Measurements from ENCODE around the gene PDCD2.
"Not testable (repeated sequence)": the region's sequence is repeated elsewhere in the genome, so short reads cannot be mapped to it uniquely, and the experiment has no call there.

PDCD2 gene, protein sequence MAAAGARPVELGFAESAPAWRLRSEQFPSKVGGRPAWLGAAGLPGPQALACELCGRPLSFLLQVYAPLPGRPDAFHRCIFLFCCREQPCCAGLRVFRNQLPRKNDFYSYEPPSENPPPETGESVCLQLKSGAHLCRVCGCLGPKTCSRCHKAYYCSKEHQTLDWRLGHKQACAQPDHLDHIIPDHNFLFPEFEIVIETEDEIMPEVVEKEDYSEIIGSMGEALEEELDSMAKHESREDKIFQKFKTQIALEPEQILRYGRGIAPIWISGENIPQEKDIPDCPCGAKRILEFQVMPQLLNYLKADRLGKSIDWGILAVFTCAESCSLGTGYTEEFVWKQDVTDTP

DNA sequence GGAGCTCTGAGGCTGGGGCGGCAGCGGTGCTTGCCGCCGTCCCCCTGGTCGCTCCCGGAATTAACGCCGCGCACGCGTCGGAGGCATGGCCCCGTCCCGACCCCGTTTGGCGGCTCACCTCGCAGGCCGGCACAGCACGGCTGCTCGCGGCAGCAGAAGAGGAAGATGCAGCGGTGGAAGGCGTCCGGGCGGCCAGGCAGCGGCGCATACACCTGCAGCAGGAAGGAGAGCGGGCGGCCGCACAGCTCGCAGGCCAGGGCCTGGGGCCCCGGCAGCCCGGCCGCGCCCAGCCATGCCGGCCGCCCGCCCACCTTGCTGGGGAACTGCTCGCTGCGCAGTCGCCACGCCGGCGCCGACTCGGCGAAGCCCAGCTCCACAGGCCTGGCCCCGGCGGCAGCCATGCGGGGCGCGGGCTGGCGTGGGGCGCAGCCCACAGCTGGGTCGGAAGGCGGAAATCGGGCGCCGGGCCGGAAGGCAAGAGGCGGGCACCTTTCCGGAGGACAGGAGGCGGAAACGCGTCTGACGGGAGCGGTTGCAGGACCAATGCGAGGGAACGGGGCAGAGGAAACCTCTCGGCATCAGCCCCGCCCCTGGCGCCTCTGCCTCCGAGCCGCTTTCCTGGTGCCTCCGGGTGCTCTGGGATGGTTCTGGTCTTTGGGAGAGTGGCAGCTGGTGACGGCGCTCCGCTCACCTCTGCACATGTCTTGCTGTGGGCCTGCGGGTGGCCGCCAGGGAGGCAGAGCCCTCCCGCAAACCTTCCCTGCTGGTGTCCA is at the start of gene PDCD2:
TSS of gene PDCD2 (minus strand) at position 457 of the 773 bp plus-strand sequence. CDS start at position 401, 56 bp downstream.
- peak; percentile 95 for DNase-seq

DNA sequence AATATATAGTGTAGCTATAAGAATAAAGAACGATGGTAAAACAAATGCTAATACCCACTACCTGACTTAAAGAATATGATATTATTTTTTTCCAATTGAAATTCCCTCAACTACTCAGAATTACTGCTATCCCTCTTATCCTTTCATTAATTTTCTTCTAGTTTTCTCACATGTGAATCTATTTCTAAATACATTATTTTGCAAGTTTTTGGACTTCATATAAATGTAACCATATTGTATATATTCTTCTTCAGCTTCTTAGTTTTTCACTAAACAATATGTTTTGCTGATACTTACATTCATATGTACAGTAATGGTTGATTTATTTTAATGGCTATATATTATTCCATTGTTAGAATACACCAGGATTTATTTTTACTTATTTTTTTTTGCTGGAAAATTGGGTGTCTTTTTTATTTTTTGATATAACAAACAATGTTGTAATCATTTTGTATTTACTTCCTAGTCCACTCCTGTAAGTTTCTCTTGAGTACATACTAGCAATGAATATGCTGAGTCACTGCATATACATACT is 31.6 kb upstream of the PDCD2 start:
- not testable (repeated sequence) for DNase-seq

GRCh38 chr6:170612256-170612804 is 27.9 kb upstream of the PDCD2 start:
- DNase-seq = not testable (repeated sequence)

DNA sequence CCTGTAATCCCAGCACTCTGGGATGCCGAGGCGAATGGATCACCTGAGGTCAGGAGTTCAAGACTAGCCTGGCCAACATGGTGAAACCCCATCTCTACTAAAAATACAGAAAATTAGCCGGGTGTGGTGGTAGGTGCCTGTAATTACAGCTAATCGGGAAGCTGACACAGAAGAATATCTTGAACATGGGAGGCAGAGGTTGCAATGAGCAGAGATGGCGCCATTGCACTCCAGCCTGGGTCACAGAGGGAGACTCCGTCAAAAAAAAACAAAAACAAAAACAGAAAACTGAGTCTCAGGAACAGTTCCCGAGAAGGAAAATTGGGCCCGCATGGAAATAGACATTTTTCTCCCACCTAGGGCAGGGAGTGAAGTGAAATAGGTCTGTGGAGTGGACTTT is 24.8 kb upstream of the PDCD2 start:
- not testable (repeated sequence) for DNase-seq

- DNase-seq = no peak
Observed at GRCh38 chr6:170605574-170606259, 21.3 kb upstream of the PDCD2 start.

DNA sequence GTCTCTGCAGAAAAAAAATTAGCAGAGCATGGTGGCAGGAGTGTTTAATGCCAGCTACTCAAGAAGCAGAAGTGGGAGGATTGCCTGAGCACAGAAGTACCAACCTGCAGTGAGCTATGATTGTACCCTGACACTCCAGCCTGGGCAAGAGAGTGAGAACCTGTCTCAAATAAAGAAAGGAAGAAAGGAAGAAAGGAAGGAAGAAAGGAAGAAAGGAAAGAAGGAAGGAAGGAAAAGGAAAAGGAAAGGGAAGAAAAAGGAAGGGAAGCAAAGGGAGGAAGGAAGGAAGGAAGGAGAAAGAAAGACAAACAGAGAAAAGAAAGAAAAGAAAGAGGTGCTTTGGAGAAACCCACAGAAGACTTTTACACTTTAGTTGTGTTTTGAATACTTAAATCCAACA is 12.8 kb upstream of the PDCD2 start:
- DNase-seq = no peak

DNA sequence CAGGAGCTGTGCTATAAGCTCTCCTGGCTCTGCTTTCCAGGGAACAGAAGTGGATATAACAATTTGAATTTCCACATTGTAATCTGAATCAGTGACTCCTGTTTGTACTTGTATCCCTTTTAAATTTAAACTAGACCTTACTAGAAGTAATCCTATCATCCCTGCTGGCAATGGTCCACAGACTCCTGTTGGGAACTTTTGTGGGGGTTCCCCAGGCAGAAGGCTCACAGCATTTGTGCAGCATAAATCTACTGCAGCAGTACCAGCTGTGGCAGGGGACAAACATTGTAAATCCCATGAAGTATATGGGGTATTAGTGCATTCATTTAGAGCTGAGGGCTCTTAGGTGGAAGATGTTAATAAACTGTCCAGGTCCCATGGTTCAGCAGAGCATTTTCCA is 12.0 kb upstream of the PDCD2 start:
- no peak for DNase-seq

- no peak for DNase-seq
Observed at GRCh38 chr6:170590725-170591124, 6.3 kb upstream of the PDCD2 start.

DNA sequence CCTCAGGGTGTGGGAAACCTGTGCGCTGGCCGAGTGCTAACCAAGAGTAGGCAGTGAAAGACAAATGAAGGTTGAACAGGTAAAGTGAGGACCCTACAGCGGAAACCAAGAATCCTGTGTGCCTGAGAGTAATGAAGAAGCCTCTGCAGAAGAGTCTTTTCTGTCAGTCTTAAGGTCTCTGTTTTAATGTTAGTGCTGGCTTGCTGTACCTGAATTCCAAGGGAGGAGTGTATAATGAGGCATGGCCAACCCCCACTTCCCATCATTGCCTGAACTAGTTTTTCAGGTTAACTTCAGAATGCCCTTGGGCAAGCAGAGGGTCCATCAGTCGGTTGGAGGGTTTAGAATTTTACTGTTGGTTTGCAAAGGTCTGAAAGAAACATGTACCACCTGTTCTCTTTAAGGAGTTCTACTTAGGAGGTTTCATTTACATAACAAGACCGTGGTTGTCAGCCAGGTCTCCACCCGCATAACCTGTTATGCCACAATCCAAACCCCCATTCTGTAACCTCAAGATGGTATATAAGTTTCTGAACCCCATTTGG is 589 bp upstream of the PDCD2 start:
- no peak for DNase-seq

DNA sequence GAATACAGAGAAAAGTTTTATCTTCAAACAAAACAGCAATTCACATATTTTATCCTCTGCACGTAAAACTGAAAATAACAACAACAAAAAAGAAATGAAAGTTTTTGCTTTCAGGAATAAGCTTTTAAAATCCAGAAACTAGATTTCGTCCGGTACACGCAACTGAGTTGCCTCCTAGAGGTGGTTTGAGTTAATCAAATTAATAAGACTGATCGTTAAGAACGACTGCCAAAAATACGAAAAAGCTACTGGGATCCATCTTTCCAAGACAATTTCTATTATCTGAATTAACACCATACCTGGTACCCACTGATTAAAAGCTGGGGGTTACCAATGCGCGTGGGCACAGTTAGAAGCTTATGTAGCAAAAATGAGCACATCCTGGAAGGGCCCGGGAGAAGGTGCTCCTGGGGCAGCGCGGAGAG is 669 bp downstream of the PDCD2 start:
- DNase-seq = no peak

DNA sequence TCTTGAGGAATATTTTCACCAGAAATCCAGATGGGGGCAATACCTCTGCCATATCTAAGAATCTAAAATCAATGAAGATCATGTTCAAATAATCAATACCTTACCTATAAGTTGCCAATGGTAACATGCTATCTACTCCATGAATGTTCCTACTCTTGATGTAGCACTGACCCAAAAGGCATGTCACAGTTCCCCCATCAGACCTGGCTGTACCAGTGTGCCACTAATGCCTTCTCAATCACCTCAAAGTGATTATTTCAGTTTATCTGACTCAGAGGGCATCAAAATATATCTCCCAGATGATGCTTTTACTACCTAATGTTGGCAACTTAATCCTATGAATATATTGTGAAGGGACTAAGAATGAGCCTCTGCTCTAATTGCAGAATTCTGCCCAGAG is 5.5 kb downstream of the PDCD2 start:
- DNase-seq = no peak

GRCh38 chr6:170575250-170575649 is 9.2 kb downstream of the PDCD2 start:
- DNase-seq = no peak

GRCh38 chr6:170572704-170573466 is 11.6 kb downstream of the PDCD2 start:
- DNase-seq = no peak

GRCh38 chr6:170564936-170565530 is 19.4 kb downstream of the PDCD2 start:
- no peak for DNase-seq

DNA sequence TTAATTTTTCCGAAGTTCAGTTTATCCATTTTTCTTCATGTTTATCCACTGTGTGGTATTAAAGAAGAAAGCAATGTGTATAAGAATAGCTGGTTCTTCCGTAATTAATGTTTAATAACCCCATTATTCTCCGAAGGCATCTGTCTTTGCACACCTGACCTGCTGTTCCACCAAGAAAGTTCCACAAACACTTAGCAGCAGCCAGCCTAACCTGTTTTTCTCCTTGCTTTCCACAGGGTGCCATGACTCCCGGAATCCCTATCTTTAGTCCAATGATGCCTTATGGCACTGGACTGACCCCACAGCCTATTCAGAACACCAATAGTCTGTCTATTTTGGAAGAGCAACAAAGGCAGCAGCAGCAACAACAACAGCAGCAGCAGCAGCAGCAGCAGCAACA is 22.9 kb downstream of the PDCD2 start:
- DNase-seq = no peak

DNA sequence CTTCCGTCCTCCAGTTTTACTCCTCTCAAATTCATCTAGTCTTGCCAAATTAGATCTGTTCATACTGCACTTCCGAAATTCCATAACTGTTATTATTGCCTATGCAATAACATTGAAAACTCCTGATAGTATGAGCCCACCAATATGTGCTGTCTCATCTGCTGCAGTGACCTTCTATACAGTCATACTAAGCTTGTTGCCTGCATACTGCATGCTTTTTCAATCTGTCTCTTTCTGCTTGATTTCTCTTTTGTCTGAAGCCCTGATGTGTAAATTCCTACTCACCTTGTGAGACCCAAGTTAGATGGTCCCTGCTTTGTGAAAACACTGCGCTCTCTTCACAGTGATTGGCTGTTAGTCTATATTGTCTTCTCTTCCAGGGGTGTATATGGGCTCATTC is 29.1 kb downstream of the PDCD2 start:
- no peak for DNase-seq

DNA sequence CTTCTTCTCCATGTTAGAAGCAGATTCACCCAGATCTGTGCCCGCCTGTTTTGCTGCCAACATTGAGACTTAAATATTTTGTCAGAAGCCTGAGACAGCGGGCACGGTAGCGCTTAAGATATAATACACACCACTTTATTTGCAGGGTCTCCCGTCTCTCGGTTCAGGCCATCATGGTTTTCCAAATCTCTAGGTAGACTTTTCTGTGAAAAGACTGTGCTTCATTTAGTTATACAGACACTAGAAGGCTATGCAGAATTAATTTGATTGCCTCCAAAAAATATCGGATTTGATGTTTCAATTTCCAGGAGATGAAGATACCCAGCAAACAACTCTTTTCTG is 29.7 kb downstream of the PDCD2 start:
- no peak for DNase-seq

- peak; percentile 99 for DNase-seq
Observed at GRCh38 chr6:170554013-170554795, 30.2 kb downstream of the PDCD2 start, which contains the start of gene TBP. Gene TBP, plus strand, starts transcription at chr6:170554369. Its CDS starts 2,661 bp downstream, at chr6:170557030.

GRCh38 chr6:170553534-170554012 is 30.9 kb downstream of the PDCD2 start:
- DNase-seq = peak; percentile 80

DNA sequence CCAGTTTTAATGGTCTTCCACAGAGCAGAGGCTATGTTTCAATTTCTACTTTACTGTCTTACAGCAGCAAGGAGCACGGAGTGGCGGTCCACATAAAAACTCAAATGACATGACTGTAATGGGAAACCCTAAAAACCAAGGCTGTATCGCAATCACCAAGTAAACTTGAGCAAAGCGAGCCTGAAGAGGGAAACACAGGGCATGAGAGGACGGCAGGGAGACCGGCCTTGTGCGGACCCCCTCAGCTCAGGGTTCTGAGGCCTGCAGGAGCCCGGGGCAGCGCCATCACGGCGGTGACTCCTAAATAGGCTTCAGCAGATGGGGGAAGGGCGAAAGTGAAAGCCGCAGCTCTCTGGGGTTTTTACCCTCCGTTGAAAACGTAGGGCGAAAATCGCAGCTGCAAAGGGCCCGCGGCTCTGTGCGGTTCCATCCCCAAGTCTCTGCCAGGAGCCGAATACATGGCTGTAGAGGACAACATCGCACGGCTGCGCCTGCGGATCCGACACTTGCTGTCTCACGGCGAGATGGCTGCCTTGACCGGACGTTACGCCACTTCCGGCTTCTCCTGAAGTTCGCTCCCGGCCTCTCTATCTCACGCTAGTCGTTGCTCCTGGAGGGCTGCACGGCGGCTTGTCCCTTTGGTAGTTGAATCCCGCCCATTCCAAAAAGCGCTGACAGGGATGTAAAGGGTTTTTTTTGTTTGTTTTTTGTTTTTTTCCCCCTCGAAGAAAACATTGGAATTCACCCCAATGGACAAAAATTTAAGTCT is 31.5 kb downstream of the PDCD2 start, which contains the start of gene PSMB1:
TSS of gene PSMB1 (minus strand) at position 543 of the 769 bp plus-strand sequence. CDS start at position 478, 65 bp downstream.
- DNase-seq = peak; percentile 91
